ENCODE measurements around the gene ERI3. TPM values are rescaled to one million over a fixed set of nuclear protein-coding genes. Genes with fewer than 3 reads are reported as not detected.

The ERI3 gene
- total and polyA plus RNA-seq, 2 donors from 2014 or later, result 60.4 to 126 TPM

DNA sequence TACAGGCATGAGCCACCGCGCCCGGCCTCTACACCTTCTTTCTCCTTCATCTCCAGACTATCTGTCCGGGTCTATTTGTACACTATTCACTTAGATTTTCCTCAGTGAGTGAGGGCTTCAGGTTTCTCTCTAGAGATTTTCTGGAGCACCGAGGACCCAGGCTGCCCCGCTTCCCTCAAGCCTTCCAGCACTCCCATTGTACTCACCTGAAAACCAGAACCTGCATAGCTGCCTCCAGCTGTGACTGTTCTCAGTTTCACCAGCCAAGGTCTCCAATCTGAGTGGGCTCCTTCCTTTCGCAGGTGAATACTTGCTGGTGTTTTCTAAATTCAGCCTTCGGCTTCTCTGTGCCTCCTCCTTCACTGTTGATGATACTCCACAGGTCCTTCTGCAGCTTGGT is 154.7 kb downstream of the ERI3 start:
- no peaks in the 10 kb centered on the region for H3K36me3 ChIP-seq (ENCODE audit: control insufficient read depth in 2 of 3, insufficient read depth in 3 of 3, low read length in 3 of 3)
- intact Hi-C loops (cut with DNase I), result no loop called here
- FAIRE-seq, result no peak
- no peak for DNase-seq
- H3K9ac ChIP-seq (ENCODE audit: low read length in 3 of 3), result no peak overlapping the region
- no peak overlapping the region for H3K27ac ChIP-seq (ENCODE audit: low read depth in 2 of 2, low read length in 2 of 2)
- no peaks in the 10 kb centered on the region for H3K27me3 ChIP-seq (ENCODE audit: control insufficient read depth, insufficient read depth, low read length)
- TF ChIP-seq, protein P1, sequence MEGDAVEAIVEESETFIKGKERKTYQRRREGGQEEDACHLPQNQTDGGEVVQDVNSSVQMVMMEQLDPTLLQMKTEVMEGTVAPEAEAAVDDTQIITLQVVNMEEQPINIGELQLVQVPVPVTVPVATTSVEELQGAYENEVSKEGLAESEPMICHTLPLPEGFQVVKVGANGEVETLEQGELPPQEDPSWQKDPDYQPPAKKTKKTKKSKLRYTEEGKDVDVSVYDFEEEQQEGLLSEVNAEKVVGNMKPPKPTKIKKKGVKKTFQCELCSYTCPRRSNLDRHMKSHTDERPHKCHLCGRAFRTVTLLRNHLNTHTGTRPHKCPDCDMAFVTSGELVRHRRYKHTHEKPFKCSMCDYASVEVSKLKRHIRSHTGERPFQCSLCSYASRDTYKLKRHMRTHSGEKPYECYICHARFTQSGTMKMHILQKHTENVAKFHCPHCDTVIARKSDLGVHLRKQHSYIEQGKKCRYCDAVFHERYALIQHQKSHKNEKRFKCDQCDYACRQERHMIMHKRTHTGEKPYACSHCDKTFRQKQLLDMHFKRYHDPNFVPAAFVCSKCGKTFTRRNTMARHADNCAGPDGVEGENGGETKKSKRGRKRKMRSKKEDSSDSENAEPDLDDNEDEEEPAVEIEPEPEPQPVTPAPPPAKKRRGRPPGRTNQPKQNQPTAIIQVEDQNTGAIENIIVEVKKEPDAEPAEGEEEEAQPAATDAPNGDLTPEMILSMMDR (IDR thresholded peaks at IDR 0.05; ENCODE audit: borderline replicate concordance, extremely low read depth, insufficient read depth), result no peak
- no peaks in the 10 kb centered on the region for H3K4me1 ChIP-seq (ENCODE audit: control insufficient read depth in 2 of 3, insufficient read depth in 2 of 3, low read depth in 1 of 3, low read length in 3 of 3)
- no peaks in the 10 kb centered on the region for H3K9me3 ChIP-seq (ENCODE audit: control insufficient read depth in 2 of 3, insufficient read depth in 1 of 3, low read length in 3 of 3)
- no peak overlapping the region for H3K4me3 ChIP-seq (ENCODE audit: low read length in 3 of 3)

GRCh38 chr1:44174630-44175029 is 180.4 kb downstream of the ERI3 start:
- no peak overlapping the region for H3K27ac ChIP-seq (ENCODE audit: low read depth in 2 of 2, low read length in 2 of 2)
- DNase-seq (no peak), FAIRE-seq (no peak)
- H3K27me3 ChIP-seq (ENCODE audit: control insufficient read depth, insufficient read depth, low read length), result no peaks in the 10 kb centered on the region
- no peak overlapping the region for H3K4me3 ChIP-seq (ENCODE audit: low read length in 3 of 3)
- no peak overlapping the region for H3K9ac ChIP-seq (ENCODE audit: low read length in 3 of 3)
- intact Hi-C loops (cut with DNase I), result no loop called here
- no peaks in the 10 kb centered on the region for H3K4me1 ChIP-seq (ENCODE audit: control insufficient read depth in 2 of 3, insufficient read depth in 2 of 3, low read depth in 1 of 3, low read length in 3 of 3)
- TF ChIP-seq, protein P1 (IDR thresholded peaks at IDR 0.05; ENCODE audit: borderline replicate concordance, extremely low read depth, insufficient read depth), result no peak
- no peaks in the 10 kb centered on the region for H3K9me3 ChIP-seq (ENCODE audit: control insufficient read depth in 2 of 3, insufficient read depth in 1 of 3, low read length in 3 of 3)
- H3K36me3 ChIP-seq (ENCODE audit: control insufficient read depth in 2 of 3, insufficient read depth in 3 of 3, low read length in 3 of 3), result no peaks in the 10 kb centered on the region

Other genes starting within 250 kb of the ERI3 start
- not detected for gene KLF17, start 236.4 kb downstream of the ERI3 start, total RNA-seq
- not detected for gene KLF17, start 236.4 kb downstream of the ERI3 start, polyA plus RNA-seq (ENCODE audit: insufficient read depth, low read depth, low replicate concordance)
- not detected for gene KLF18, start 213.6 kb downstream of the ERI3 start, total RNA-seq
- not detected for gene KLF18, start 213.6 kb downstream of the ERI3 start, polyA plus RNA-seq (ENCODE audit: insufficient read depth, low read depth, low replicate concordance)
- gene DMAP1, start 141.8 kb downstream of the ERI3 start, total RNA-seq, result 43.0 TPM
- 62.0 TPM for gene DMAP1, start 141.8 kb downstream of the ERI3 start, polyA plus RNA-seq (ENCODE audit: insufficient read depth, low read depth, low replicate concordance)
- 66.9 TPM for gene RNF220, start 50.0 kb upstream of the ERI3 start, total RNA-seq
- 69.0 TPM for gene RNF220, start 50.0 kb upstream of the ERI3 start, polyA plus RNA-seq (ENCODE audit: insufficient read depth, low read depth, low replicate concordance)

All from kidney (tissue), 14 donors.